NCI-H510A (cell line): ENCODE results near the gene PTF1A.

Experiments
- DNase-seq: peaks from one replicate; lab custom pipeline; 2025; lab: John Stamatoyannopoulos, UW

PTF1A gene, protein sequence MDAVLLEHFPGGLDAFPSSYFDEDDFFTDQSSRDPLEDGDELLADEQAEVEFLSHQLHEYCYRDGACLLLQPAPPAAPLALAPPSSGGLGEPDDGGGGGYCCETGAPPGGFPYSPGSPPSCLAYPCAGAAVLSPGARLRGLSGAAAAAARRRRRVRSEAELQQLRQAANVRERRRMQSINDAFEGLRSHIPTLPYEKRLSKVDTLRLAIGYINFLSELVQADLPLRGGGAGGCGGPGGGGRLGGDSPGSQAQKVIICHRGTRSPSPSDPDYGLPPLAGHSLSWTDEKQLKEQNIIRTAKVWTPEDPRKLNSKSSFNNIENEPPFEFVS

DNA sequence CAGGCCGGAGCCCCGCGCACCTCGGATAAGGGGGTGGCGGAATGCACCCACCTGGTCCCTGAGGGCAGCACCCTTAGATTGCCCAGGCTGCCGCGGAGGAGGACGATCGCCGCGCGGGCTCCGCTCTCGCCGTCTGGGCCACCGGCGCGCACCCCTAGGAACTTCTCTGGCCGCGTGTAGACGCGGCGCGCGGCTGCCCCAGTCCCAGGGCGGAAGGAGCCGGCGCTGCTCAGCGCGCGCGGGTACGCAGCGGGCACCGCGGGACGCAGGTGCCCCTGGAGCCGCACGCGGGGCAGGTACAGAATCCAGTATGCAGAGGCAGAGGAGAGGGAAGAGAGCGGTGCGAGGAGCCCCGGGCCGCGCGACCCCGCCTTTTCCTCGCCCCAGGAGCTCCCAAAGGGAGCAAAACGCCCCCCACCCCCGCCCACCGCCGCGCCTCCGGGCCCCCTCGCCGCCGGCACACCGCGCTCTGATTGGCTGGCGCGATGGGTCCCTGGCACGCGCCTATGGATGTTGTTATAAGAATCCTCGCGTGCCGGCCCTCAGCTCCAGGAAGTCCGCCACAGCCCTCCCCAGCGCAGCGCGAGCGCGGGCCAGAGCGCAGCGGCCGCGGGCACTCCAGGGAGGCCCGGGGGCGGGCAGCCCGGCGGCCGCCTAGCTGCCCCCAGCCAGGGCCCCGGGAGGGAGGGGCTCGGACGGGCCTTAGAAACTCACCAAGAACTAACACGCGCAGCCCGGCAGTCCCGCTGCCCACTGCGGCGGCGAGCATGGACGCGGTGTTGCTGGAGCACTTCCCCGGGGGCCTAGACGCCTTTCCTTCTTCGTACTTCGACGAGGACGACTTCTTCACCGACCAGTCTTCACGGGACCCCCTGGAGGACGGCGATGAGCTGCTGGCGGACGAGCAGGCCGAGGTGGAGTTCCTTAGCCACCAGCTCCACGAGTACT is at the start of gene PTF1A:
Gene PTF1A (plus strand): TSS at position 549 of the 948 bp plus-strand sequence. CDS start 219 bp downstream, at position 768.
- no peak for DNase-seq

DNA sequence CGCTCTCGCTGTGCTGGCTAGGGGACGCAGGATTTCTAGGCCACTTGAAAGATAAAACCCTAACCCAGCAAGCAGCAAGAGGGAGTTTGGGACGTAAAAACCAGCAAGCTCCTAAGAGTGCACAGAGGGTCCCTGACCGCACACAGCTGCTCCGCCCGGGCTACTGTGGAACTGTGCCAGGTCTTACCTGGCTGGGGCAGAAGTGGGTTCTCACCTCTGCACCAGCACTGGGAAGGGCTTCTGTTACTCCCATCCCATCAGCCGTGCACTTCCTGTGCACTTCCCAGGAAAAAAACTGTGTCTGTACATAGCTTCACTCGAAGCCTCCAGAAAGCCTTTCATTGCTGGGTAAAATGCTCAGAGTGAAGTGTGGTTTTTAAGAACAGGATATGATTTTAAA is 45.9 kb upstream of the PTF1A start:
- DNase-seq: peak; percentile 5

- DNase-seq: no peak
Measured at GRCh38 chr10:23147035-23147434, 45.1 kb upstream of the PTF1A start.

GRCh38 chr10:23148214-23148613 is 43.9 kb upstream of the PTF1A start:
- DNase-seq: no peak

DNA sequence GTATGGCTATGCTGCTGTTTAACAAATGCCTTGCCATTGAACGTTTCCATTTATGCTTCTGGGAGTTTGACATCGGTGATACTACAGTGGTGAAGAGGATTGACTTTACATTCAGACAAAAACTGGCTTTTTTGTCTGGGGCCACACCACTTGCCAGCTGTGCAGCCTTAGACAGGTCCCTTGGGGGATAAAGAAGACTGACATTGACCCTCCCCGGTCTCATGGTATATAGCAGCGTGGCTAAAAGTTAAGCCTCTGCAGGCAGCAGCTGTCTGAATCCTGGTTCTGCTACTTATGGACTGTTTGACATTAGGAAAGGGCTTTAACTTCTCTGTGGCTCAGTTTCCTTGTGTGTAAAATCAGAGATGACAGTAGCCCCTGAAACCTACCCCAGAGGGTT is 42.0 kb upstream of the PTF1A start:
- no peak for DNase-seq

DNA sequence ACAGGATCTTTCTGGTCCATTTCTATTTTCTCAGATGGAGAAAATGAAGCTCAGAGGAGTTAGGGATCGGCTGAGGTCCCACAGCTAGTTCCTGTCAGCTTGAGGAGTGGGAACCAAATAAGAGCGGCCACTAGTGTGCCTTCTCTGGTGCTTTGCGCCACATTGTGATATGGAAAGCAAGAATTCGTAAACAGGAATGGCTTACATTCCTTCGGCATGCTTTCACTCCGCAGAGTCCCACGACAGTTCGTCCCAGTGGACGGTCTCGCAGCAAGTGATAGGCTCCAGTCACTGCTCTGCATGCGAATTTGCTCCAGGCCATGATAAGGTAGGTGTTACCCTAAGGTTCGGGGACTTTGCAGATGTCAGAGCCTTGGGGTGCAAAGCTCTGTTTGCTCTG is 41.5 kb upstream of the PTF1A start:
- no peak for DNase-seq

GRCh38 chr10:23151071-23151470 is 41.0 kb upstream of the PTF1A start:
- no peak for DNase-seq

DNA sequence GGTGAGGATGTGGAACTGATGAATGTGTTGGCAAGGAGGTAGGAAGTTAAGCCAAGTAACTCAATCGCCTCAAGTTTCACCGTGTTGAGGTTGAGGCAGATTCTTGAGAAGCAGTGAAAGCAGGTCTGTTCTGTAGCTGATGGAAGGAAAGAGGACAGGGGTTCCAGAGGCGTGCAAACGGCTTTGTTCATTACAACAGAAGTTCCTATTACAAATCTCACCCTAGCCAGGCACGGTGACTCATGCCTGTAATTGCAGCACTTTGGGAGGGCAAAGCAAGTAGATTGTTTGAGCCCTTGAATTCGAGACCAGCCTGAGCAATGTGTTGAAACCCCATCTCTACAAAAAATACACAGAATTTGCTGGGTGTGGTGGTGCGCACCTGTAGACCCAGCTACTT is 36.9 kb upstream of the PTF1A start:
- no peak for DNase-seq

GRCh38 chr10:23156447-23157150 is 35.5 kb upstream of the PTF1A start:
- no peak for DNase-seq

DNA sequence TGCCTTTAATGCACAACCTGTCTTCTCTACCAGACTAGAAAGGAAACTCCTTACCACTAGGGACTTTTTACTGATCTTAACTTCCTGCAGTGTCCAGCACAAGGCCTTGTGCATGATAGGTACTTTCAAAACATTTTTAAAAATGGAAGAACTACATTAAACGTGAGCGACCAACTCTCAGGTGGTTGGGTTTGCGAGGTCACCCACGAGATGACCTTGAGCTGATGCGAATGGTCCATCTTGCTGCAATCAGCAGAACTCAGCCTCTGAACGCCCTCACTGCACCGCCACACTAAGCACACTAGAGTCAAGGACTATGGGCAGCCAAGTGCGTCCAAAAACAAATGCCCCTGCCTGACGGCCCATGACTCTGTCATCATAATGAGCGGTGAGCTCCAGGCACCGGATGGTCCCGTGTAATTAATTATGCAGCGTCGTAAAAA is 34.9 kb upstream of the PTF1A start:
- DNase-seq: no peak

DNA sequence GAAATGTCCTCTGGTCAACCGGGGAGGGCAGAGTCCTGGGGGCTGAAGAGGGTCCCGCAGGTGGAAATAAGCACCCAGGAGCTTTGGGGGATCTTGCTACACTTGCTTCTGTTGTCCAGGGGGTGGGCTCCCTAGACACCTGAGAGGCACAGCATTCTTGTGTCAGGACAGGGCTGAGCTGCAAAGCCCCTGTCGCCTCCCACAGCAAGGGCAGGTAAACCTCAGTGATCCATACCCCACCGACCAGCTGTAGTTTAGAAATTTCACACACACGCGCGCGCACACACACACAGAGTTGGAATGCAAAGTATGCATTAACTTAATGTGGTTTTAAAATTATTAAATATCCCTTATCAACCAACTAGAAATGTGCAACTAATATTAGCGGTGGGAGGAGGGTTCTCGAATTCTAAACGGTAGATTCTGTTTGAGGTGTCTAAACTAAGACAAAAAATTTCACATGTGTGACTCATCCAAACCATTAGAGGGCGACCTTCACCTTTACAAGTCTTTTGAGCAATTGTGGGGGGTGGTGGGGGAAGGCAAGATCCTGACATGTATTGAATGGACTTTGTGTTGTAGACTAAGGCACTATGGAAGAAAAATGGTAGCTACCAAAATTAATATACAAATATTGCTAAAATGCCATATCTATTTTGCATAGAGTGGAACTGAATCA is 34.3 kb upstream of the PTF1A start:
- DNase-seq: peak; percentile 5

DNA sequence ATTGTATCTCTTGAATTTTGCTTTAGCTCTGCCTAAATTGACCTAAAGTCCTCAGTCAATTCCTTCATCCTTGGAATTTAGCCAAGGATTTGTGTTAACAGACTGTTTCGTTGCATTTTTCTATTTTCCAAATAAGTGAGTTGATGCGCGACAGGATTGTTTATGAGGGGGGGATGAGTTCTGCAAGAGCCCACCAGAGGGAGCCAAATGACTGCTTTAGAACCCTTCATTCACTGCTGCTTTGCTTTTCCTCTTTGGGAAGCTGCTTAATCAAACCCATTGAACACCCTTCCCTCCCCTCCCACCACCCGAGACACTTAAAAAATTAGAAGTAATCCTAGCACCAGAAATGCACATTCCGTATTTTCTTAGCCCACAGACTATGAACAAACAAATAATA is 33.7 kb upstream of the PTF1A start:
- peak; percentile 16 for DNase-seq

DNA sequence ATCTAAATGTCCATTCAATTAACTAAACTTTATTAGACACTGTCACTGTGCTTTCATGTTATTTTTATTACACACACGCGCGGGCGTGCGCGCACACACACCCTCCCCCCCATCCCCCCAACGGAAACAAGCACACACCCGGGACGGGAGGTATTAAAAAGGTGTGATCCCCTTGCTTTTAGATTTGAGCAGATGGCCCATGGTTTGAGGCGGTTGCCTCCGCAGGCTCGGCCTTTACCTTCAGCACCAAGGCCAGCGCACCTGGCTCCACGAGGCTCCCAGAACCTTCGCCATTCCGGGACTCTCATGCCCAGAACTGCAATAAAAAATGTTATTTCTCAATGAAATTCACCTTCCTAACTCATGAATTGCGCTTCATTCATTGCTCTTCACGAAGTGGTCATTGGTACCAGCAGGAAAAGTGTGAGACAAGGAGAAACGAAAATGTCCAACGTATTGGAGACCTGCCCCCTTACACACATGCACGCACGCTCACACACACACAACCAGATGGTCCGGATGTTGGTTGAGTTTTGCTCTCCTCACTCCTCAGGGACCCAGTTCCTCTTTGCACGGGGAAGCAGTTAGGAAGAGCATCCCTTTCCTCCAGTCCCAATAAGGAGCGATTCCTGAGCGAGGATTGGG is 20.8 kb upstream of the PTF1A start:
- DNase-seq: no peak

DNA sequence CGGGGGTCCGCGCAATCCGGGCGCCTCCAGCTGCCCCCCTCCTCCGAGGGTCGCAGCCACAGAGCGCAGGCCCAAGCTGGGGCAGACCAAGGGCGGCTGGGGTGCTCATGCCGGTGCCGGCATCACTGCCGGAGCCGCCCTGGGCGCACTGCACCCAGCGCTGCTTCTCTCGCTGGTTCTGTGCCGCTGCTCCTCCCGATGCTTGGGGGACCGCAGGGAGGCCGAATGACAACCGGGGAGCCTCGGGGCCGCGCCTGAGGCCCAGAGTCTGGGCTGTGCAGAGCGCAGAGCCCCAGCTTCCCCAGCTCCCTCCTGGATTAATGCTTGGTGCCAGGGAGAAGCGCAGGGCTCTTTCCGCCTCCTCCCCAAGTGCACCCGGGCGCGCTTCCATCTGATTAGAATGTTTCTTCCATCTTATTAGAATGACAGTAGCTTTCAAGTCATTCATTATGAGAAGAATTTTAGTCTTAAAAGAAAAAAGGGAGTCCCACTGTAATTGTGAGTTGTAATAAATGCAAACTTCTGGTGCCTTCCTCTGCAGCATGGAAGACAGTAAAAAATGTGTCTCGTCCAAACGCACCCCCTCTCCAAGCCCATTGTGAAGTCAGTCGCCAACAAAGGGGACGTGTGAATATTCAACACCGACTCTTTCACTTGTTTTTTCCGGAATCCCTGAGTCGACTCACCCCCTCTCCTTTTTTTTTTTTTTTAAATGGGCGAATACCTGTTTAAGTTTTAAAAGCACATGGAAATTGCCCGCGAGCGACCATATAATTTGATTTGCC is 19.5 kb upstream of the PTF1A start:
- DNase-seq: no peak

GRCh38 chr10:23173214-23174073 is 18.7 kb upstream of the PTF1A start:
- no peak for DNase-seq

DNA sequence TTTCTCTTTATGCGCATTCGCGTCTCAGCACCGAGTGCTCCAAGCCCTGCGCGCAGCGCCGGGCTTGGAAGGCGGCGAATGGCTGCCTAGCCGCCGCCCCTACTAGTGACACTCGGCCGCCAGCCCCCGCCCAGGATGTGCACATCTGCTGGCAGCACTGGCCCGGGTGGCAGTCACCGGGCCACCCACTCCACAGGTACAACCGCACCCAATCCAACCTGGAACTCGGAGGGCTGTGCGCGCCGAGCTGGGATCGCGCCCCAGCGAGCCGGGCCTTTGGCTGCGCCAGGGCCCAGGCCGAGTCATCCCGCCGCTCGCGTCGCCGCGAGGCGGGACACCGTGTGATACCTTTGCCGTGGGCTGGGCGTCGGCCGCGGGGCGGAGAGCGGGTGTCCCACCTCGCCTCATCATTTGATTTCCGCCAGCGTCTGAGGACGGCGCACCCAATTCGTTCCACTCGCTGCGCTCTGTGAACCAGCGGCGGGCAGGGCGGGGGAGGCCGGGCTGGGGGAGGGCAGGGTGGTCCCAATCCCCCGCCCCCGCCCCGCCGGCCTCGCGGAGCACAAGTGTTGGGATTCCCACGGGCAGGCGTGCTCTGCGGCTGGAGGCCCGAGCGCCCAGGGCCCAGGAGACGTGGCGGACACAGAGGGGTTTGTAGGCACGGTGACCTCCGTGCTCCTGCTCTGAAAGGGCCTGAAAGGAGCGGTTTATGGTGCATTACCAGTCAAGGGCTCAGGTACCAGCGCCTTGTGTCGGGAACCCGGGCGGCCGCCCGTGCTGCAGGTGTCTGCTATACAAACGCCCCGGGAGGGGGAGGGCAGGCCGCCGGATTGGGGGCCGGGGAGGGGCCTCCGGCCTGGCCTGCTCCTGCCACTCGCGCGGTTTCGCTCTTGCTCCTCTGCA is 17.8 kb upstream of the PTF1A start:
- no peak for DNase-seq

GRCh38 chr10:23174977-23175512 is 17.1 kb upstream of the PTF1A start:
- DNase-seq: no peak

- no peak for DNase-seq
Measured at GRCh38 chr10:23186178-23186577, 5.9 kb upstream of the PTF1A start.
